ENCODE results near the gene DXO. TPM values are rescaled to one million over a fixed set of nuclear protein-coding genes. Genes with fewer than 3 reads are reported as not detected.

Gene DXO
- total and polyA plus RNA-seq, 4 donors, result 5.1 to 41.7 (median 20.4) TPM

- no peaks in the 10 kb centered on the region for H3K9me3 ChIP-seq (ENCODE audit: control insufficient read depth, low read length)
- no peaks in the 10 kb centered on the region for H3K27me3 ChIP-seq (ENCODE audit: control insufficient read depth in 1 of 2, insufficient read depth in 2 of 2, low read length in 1 of 2)
- ATAC-seq (ENCODE audit: low FRiP score) (no peak), DNase-seq (peak in 1 of 2 donors; percentile 27)
- no peaks in the 10 kb centered on the region for H3K4me1 ChIP-seq (ENCODE audit: control insufficient read depth in 1 of 2, insufficient read depth in 2 of 2, low read length in 2 of 2)
- H3K36me3 ChIP-seq (ENCODE audit: control insufficient read depth in 1 of 2, insufficient read depth in 2 of 2, low read length in 1 of 2), result peaks cover 0 to 5% of the 10 kb centered on the region in 2 donors
- H3K27ac ChIP-seq (ENCODE audit: low read depth in 1 of 2, low read length in 2 of 2), result peak overlapping the region; percentile 10 to 85
- intact Hi-C loops (cut with DNase I), result loop anchor here in 1 of 2 donors (1.0 to 10.0 kb wide), 2 partner anchors 14 to 202 kb away; partner anchors contain the start of genes AGPAT1, RNF5 and SKIC2
- 4 to 6% methylated on average over 19 of the region's 19 CpGs for WGBS, 2 donors
- H3K4me3 ChIP-seq (ENCODE audit: low read length in 2 of 2), result peak overlapping the region; percentile 40 to 70
Observed at GRCh38 chr6:31972709-31973350, 892 bp upstream of the DXO start.

GRCh38 chr6:31971279-31971992, 502 bp downstream of the DXO start:
- intact Hi-C loops (cut with DNase I), result loop anchor here in 1 of 2 donors (10.0 kb wide), 1 partner anchor 203 kb away; the partner anchor contains the start of genes AGPAT1 and RNF5
- H3K36me3 ChIP-seq (ENCODE audit: control insufficient read depth in 1 of 2, insufficient read depth in 2 of 2, low read length in 1 of 2), result peaks cover 0 to 12% of the 10 kb centered on the region in 2 donors

GRCh38 chr6:31970604-31971271, 1.2 kb downstream of the DXO start:
- H3K27me3 ChIP-seq (ENCODE audit: control insufficient read depth in 1 of 2, insufficient read depth in 2 of 2, low read length in 1 of 2), result no peaks in the 10 kb centered on the region
- peak overlapping the region in 1 of 2 donors; percentile 70 for H3K4me3 ChIP-seq (ENCODE audit: low read length in 2 of 2)
- H3K27ac ChIP-seq (ENCODE audit: low read depth in 1 of 2, low read length in 2 of 2), result peak overlapping the region in 1 of 2 donors; percentile 85
- no peaks in the 10 kb centered on the region for H3K9me3 ChIP-seq (ENCODE audit: control insufficient read depth, low read length)
- intact Hi-C loops (cut with DNase I), result loop anchor here in 1 of 2 donors (10.0 kb wide), 1 partner anchor 204 kb away; the partner anchor contains the start of genes AGPAT1 and RNF5
- H3K4me1 ChIP-seq (ENCODE audit: control insufficient read depth in 1 of 2, insufficient read depth in 2 of 2, low read length in 2 of 2), result no peaks in the 10 kb centered on the region
- 60% methylated on average over 16 to 18 of the region's 18 CpGs for WGBS, 2 donors
- peaks cover 0 to 13% of the 10 kb centered on the region in 2 donors for H3K36me3 ChIP-seq (ENCODE audit: control insufficient read depth in 1 of 2, insufficient read depth in 2 of 2, low read length in 1 of 2)
- DNase-seq, result peak; percentile 52 to 77
- ATAC-seq (ENCODE audit: low FRiP score), result no peak

More at GRCh38 chr6:31971279-31971992, 502 bp downstream of the DXO start:
- H3K9me3 ChIP-seq (ENCODE audit: control insufficient read depth, low read length), result no peaks in the 10 kb centered on the region
- peak; percentile 49 to 78 for DNase-seq
- H3K27me3 ChIP-seq (ENCODE audit: control insufficient read depth in 1 of 2, insufficient read depth in 2 of 2, low read length in 1 of 2), result no peaks in the 10 kb centered on the region
- H3K4me3 ChIP-seq (ENCODE audit: low read length in 2 of 2), result peak overlapping the region; percentile 7 to 70
- H3K4me1 ChIP-seq (ENCODE audit: control insufficient read depth in 1 of 2, insufficient read depth in 2 of 2, low read length in 2 of 2), result no peaks in the 10 kb centered on the region
- H3K27ac ChIP-seq (ENCODE audit: low read depth in 1 of 2, low read length in 2 of 2), result peak overlapping the region; percentile 83 to 85
- ATAC-seq (ENCODE audit: low FRiP score), result no peak
- 15 to 18% methylated on average over 29 of the region's 29 CpGs for WGBS, 2 donors

- H3K36me3 ChIP-seq (ENCODE audit: control insufficient read depth in 1 of 2, insufficient read depth in 2 of 2, low read length in 1 of 2), result peaks cover 0 to 15% of the 10 kb centered on the region in 2 donors
Observed at GRCh38 chr6:31969712-31970603, 2.0 kb downstream of the DXO start.

GRCh38 chr6:31968791-31969711, 2.9 kb downstream of the DXO start:
- DNase-seq, result peak; percentile 44 to 59
- H3K4me1 ChIP-seq (ENCODE audit: control insufficient read depth in 1 of 2, insufficient read depth in 2 of 2, low read length in 2 of 2), result no peaks in the 10 kb centered on the region
- ATAC-seq (ENCODE audit: low FRiP score), result no peak
- peaks cover 0 to 17% of the 10 kb centered on the region in 2 donors for H3K36me3 ChIP-seq (ENCODE audit: control insufficient read depth in 1 of 2, insufficient read depth in 2 of 2, low read length in 1 of 2)
- no peak overlapping the region for H3K27ac ChIP-seq (ENCODE audit: low read depth in 1 of 2, low read length in 2 of 2)
- intact Hi-C loops (cut with DNase I), result no loop called here
- H3K9me3 ChIP-seq (ENCODE audit: control insufficient read depth, low read length), result no peaks in the 10 kb centered on the region
- no peaks in the 10 kb centered on the region for H3K27me3 ChIP-seq (ENCODE audit: control insufficient read depth in 1 of 2, insufficient read depth in 2 of 2, low read length in 1 of 2)
- no peak overlapping the region for H3K4me3 ChIP-seq (ENCODE audit: low read length in 2 of 2)
- WGBS, 2 donors, result 78 to 84% methylated on average over 23 of the region's 23 CpGs

More at GRCh38 chr6:31969712-31970603, 2.0 kb downstream of the DXO start:
- no peaks in the 10 kb centered on the region for H3K27me3 ChIP-seq (ENCODE audit: control insufficient read depth in 1 of 2, insufficient read depth in 2 of 2, low read length in 1 of 2)
- intact Hi-C loops (cut with DNase I), result loop anchor here in 1 of 2 donors (10.0 kb wide), 1 partner anchor 205 kb away; the partner anchor contains the start of genes AGPAT1 and RNF5
- H3K9me3 ChIP-seq (ENCODE audit: control insufficient read depth, low read length), result no peaks in the 10 kb centered on the region
- H3K4me3 ChIP-seq (ENCODE audit: low read length in 2 of 2), result no peak overlapping the region
- DNase-seq (peak; percentile 35 to 65), ATAC-seq (ENCODE audit: low FRiP score) (no peak)
- 59 to 67% methylated on average over 17 of the region's 17 CpGs for WGBS, 2 donors
- H3K27ac ChIP-seq (ENCODE audit: low read depth in 1 of 2, low read length in 2 of 2), result peak overlapping the region in 1 of 2 donors; percentile 11
- no peaks in the 10 kb centered on the region for H3K4me1 ChIP-seq (ENCODE audit: control insufficient read depth in 1 of 2, insufficient read depth in 2 of 2, low read length in 2 of 2)

- WGBS, 2 donors, result 77 to 78% methylated on average over 11 of the region's 11 CpGs
- H3K27ac ChIP-seq (ENCODE audit: low read depth in 1 of 2, low read length in 2 of 2), result no peak overlapping the region
- intact Hi-C loops (cut with DNase I), result no loop called here
- ATAC-seq (ENCODE audit: low FRiP score) (no peak), DNase-seq (peak; percentile 35 to 74)
- no peaks in the 10 kb centered on the region for H3K9me3 ChIP-seq (ENCODE audit: control insufficient read depth, low read length)
- no peak overlapping the region for H3K4me3 ChIP-seq (ENCODE audit: low read length in 2 of 2)
- no peaks in the 10 kb centered on the region for H3K4me1 ChIP-seq (ENCODE audit: control insufficient read depth in 1 of 2, insufficient read depth in 2 of 2, low read length in 2 of 2)
- no peaks in the 10 kb centered on the region for H3K27me3 ChIP-seq (ENCODE audit: control insufficient read depth in 1 of 2, insufficient read depth in 2 of 2, low read length in 1 of 2)
- H3K36me3 ChIP-seq (ENCODE audit: control insufficient read depth in 1 of 2, insufficient read depth in 2 of 2, low read length in 1 of 2), result peaks cover 0 to 20% of the 10 kb centered on the region in 2 donors
Observed at GRCh38 chr6:31968326-31968725, 3.6 kb downstream of the DXO start.

- peak in 1 of 2 donors; percentile 24 for DNase-seq
- WGBS, 2 donors, result 69 to 73% methylated on average over 3 of the region's 3 CpGs
Observed at GRCh38 chr6:31967926-31968320, 4.0 kb downstream of the DXO start.

More at GRCh38 chr6:31967926-31968320, 4.0 kb downstream of the DXO start:
- intact Hi-C loops (cut with DNase I), result no loop called here
- Histone ChIP-seq H3K27ac (ENCODE audit: low read depth in 1 of 2, low read length in 2 of 2) (no peak overlapping the region), H3K36me3 (ENCODE audit: control insufficient read depth in 1 of 2, insufficient read depth in 2 of 2, low read length in 1 of 2) (peaks cover 0 to 20% of the 10 kb centered on the region in 2 donors), H3K4me1 (ENCODE audit: control insufficient read depth in 1 of 2, insufficient read depth in 2 of 2, low read length in 2 of 2) (no peaks in the 10 kb centered on the region), H3K9me3 (ENCODE audit: control insufficient read depth, low read length) (no peaks in the 10 kb centered on the region), H3K27me3 (ENCODE audit: control insufficient read depth in 1 of 2, insufficient read depth in 2 of 2, low read length in 1 of 2) (no peaks in the 10 kb centered on the region), H3K4me3 (ENCODE audit: low read length in 2 of 2) (no peak overlapping the region)
- ATAC-seq (ENCODE audit: low FRiP score), result no peak

Measured in aorta (tissue), 5 donors.